HepG2 (cell line): ENCODE results near the gene SEMA3F. TPM values are rescaled to one million over a fixed set of nuclear protein-coding genes. Genes with fewer than 3 reads are reported as not detected.
A peak's percentile ranks its signal among the peaks of the same experiment; 100 is the strongest.

Experiments used
- ARHGAP35 ChIP-seq: sonication (generic); formaldehyde crosslinking; IDR thresholded peaks from 2 replicates; pipeline ENCODE4 v1.9.0; 2022; ENCODE audit warnings: mild to moderate bottlenecking, inconsistent platforms, moderate library complexity, missing genetic modification reagents, borderline replicate concordance
- E2F5 ChIP-seq: sonication (generic); formaldehyde crosslinking; conservative IDR thresholded peaks from 2 replicates; pipeline ENCODE4 v1.4.0; 2020; ENCODE audit warnings: missing genetic modification reagents
- GABPB1 ChIP-seq: IDR thresholded peaks from 2 replicates; pipeline ENCODE4 v1.6.1; 2016; ENCODE audit warnings: mild to moderate bottlenecking, missing genetic modification reagents, moderate library complexity, missing compliant biosample characterization
- KLF12 ChIP-seq: sonication (generic); formaldehyde crosslinking; IDR thresholded peaks from 2 replicates; pipeline ENCODE4 v1.4.0; 2020; ENCODE audit warnings: missing genetic modification reagents, borderline replicate concordance
- MNT ChIP-seq: fragments of 450-650 bp; IDR thresholded peaks from 2 replicates; pipeline ENCODE4 v1.6.1; 2016
- RBM22 ChIP-seq: fragments of 200-400 bp; formaldehyde crosslinking; optimal IDR thresholded peaks from 2 replicates; pipeline ENCODE3; 2017; ENCODE audit warnings: mild to moderate bottlenecking, low read length, moderate library complexity
- TBL1XR1 ChIP-seq: fragments of 150-350 bp; IDR thresholded peaks from 2 replicates; pipeline ENCODE4 v1.6.1; 2014; ENCODE audit warnings: borderline replicate concordance, low read length; ENCODE audit not compliant: partially characterized antibody
- TBX2 ChIP-seq: sonication (generic); formaldehyde crosslinking; IDR thresholded peaks from 2 replicates; pipeline ENCODE4 v1.5.0; 2020; ENCODE audit warnings: missing genetic modification reagents, mild to moderate bottlenecking, borderline replicate concordance
- TFDP2 ChIP-seq: sonication (generic); formaldehyde crosslinking; IDR thresholded peaks from 2 replicates; pipeline ENCODE4 v1.4.0; 2020; ENCODE audit warnings: missing genetic modification reagents
- ZBTB20 ChIP-seq: sonication (generic); formaldehyde crosslinking; IDR thresholded peaks from 2 replicates; pipeline ENCODE4 v1.8.1; 2023; ENCODE audit warnings: missing genetic modification reagents, low read depth, mild to moderate bottlenecking, borderline replicate concordance
- ZNF18 ChIP-seq: sonication (generic); formaldehyde crosslinking; IDR thresholded peaks from 2 replicates; pipeline ENCODE4 v1.8.0; 2022; ENCODE audit warnings: mild to moderate bottlenecking, missing genetic modification reagents; ENCODE audit not compliant: insufficient replicate concordance
- ZNF543 ChIP-seq: sonication (generic); formaldehyde crosslinking; IDR thresholded peaks from 2 replicates; pipeline ENCODE4 v1.4.0; 2020; ENCODE audit warnings: mild to moderate bottlenecking, missing genetic modification reagents
- ZNF670 ChIP-seq: sonication (generic); formaldehyde crosslinking; IDR thresholded peaks from 2 replicates; pipeline ENCODE4 v1.8.0; 2022; ENCODE audit warnings: mild to moderate bottlenecking, missing genetic modification reagents, borderline replicate concordance
- ZNF761 ChIP-seq: sonication (generic); formaldehyde crosslinking; conservative IDR thresholded peaks from 2 replicates; pipeline ENCODE4 v1.4.0; 2020; ENCODE audit warnings: mild to moderate bottlenecking, missing genetic modification reagents
- ZSCAN12 ChIP-seq: sonication (generic); formaldehyde crosslinking; IDR thresholded peaks from 2 replicates; pipeline ENCODE4 v1.9.0; 2021; ENCODE audit warnings: mild to moderate bottlenecking, missing genetic modification reagents
- ZSCAN25 ChIP-seq: sonication (generic); formaldehyde crosslinking; IDR thresholded peaks from 2 replicates; pipeline ENCODE4 v1.8.0; 2022; ENCODE audit warnings: mild to moderate bottlenecking, missing genetic modification reagents
- polyA plus RNA-seq, 8 experiments: library from polyadenylated mRNA; depleted of rRNA in 3 of 8; stranded (reverse) in 7 of 8; unstranded in 1 of 8; fragments of >200 nt; fragmentation: Illumina TruSeq in 4 of 8; extraction: Trizol in 4 of 8; gene quantifications; 2 replicates each; pipeline versions ENCODE4 v1.2.1 to v1.2.3, GENCODE V29; 2011 to 2016; ENCODE audit warnings: low read depth in 4 of 8, missing spikeins in 1 of 8, mixed read lengths in 1 of 8; ENCODE audit not compliant: insufficient read depth in 1 of 8
- total RNA-seq, 5 experiments: library from RNA; depleted of rRNA; stranded (reverse); fragments of >200 nt; fragmentation: Illumina TruSeq; extraction: Trizol; gene quantifications; 2 replicates each; pipeline ENCODE4 v1.2.3, GENCODE V29; 2016; ENCODE audit warnings: low read depth in 1 of 5
- TF ChIP-seq, protein P1 (sequence below): sonication (generic); formaldehyde crosslinking; IDR thresholded peaks from 2 replicates; pipeline ENCODE4 v1.4.0; 2020; ENCODE audit warnings: mild to moderate bottlenecking, missing genetic modification reagents, borderline replicate concordance

Gene SEMA3F
- total and polyA plus RNA-seq, 2 of the 13 experiments (the other 11 are each of a cell fraction or from before 2014, with no cell fraction given), result 7.6 to 17.2 TPM

- TF ChIP-seq ZNF18 (CRISPR knock-in tag) (peak; percentile 53), ARHGAP35 (CRISPR knock-in tag) (no peak; the same call in 1 of the 2 replicates), E2F5 (peak; percentile 46; the same call in 1 of the 2 replicates), ZSCAN12 (CRISPR knock-in tag) (peak; percentile 74; the same call in 1 of the 2 replicates), ZSCAN25 (peak; percentile 67; the same call in 1 of the 2 replicates), RBM22 (peak; percentile 29), TFDP2 (CRISPR knock-in tag) (peak; percentile 83), ZBTB20 (CRISPR knock-in tag) (peak; percentile 19; the same call in 1 of the 2 replicates), ZNF761 (CRISPR knock-in tag) (0 out of 2 replicates have a peak, but pooled peaks have one; percentile 77), ZNF543 (CRISPR knock-in tag) (peak; percentile 46; the same call in 1 of the 2 replicates), ZNF670 (CRISPR knock-in tag) (0 out of 2 replicates have a peak, but pooled peaks have one; percentile 82), KLF12 (peak; percentile 23; the same call in 1 of the 2 replicates), TBX2 (CRISPR knock-in tag) (peak; percentile 71), TBL1XR1 (peak; percentile 47), MNT (peak; percentile 74), GABPB1 (peak; percentile 48; the same call in 1 of the 2 replicates)
- TF ChIP-seq, protein P1, sequence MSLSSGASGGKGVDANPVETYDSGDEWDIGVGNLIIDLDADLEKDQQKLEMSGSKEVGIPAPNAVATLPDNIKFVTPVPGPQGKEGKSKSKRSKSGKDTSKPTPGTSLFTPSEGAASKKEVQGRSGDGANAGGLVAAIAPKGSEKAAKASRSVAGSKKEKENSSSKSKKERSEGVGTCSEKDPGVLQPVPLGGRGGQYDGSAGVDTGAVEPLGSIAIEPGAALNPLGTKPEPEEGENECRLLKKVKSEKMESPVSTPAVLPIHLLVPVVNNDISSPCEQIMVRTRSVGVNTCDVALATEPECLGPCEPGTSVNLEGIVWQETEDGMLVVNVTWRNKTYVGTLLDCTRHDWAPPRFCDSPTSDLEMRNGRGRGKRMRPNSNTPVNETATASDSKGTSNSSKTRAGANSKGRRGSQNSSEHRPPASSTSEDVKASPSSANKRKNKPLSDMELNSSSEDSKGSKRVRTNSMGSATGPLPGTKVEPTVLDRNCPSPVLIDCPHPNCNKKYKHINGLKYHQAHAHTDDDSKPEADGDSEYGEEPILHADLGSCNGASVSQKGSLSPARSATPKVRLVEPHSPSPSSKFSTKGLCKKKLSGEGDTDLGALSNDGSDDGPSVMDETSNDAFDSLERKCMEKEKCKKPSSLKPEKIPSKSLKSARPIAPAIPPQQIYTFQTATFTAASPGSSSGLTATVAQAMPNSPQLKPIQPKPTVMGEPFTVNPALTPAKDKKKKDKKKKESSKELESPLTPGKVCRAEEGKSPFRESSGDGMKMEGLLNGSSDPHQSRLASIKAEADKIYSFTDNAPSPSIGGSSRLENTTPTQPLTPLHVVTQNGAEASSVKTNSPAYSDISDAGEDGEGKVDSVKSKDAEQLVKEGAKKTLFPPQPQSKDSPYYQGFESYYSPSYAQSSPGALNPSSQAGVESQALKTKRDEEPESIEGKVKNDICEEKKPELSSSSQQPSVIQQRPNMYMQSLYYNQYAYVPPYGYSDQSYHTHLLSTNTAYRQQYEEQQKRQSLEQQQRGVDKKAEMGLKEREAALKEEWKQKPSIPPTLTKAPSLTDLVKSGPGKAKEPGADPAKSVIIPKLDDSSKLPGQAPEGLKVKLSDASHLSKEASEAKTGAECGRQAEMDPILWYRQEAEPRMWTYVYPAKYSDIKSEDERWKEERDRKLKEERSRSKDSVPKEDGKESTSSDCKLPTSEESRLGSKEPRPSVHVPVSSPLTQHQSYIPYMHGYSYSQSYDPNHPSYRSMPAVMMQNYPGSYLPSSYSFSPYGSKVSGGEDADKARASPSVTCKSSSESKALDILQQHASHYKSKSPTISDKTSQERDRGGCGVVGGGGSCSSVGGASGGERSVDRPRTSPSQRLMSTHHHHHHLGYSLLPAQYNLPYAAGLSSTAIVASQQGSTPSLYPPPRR (CRISPR knock-in tag), result 0 out of 2 replicates have a peak, but pooled peaks have one; percentile 9
Observed at GRCh38 chr3:50205413-50206276, 50.5 kb downstream of the SEMA3F start (continued).
